CD14-positive monocyte (primary cell): ENCODE measurements around the gene RHOG. TPM values are rescaled to one million over a fixed set of nuclear protein-coding genes. Genes with fewer than 3 reads are reported as not detected.

ENCODE experiments used
- DNase-seq, 3 donors: peaks; one replicate each; pipeline ENCODE4 v3.0.0-alpha.2; 2011 to 2022
- H2AFZ ChIP-seq: 2 replicates; pipeline ENCODE4 v1.6.0; 2012; ENCODE audit warnings: mild to moderate bottlenecking, low read depth, low read length, inconsistent platforms; ENCODE audit not compliant: insufficient read depth, poor library complexity, severe bottlenecking
- H3K27ac ChIP-seq, 2 donors: 1 replicate in 1 of 2; 2 replicates in 1 of 2; pipeline ENCODE4 v1.5.1; 2012 to 2013; ENCODE audit warnings: low read length in 2 of 2, control low read depth in 1 of 2, inconsistent platforms in 1 of 2, low read depth in 1 of 2, mild to moderate bottlenecking in 1 of 2
- H3K27me3 ChIP-seq, 2 donors: one replicate each; pipeline versions ENCODE4 v1.6.0 to v1.6.1; 2011 to 2013; ENCODE audit warnings: low read length in 2 of 2; ENCODE audit not compliant: control insufficient read depth in 2 of 2, insufficient read depth in 2 of 2
- H3K36me3 ChIP-seq, 2 donors: replicated peaks in 1 of 2; 1 replicate in 1 of 2; 2 replicates in 1 of 2; pipeline versions ENCODE4 v1.5.1 to v1.6.1; 2012 to 2013; ENCODE audit warnings: low read length in 2 of 2, control low read depth in 1 of 2, inconsistent platforms in 1 of 2, mild to moderate bottlenecking in 1 of 2; ENCODE audit not compliant: insufficient read depth in 2 of 2, control insufficient read depth in 1 of 2
- H3K4me1 ChIP-seq, 2 donors: 1 replicate in 1 of 2; 2 replicates in 1 of 2; pipeline versions ENCODE4 v1.5.1 to v1.6.1; 2012 to 2013; ENCODE audit warnings: low read length in 2 of 2, control low read depth in 1 of 2, inconsistent platforms in 1 of 2, mild to moderate bottlenecking in 1 of 2, moderate library complexity in 1 of 2; ENCODE audit not compliant: insufficient read depth in 2 of 2, control insufficient read depth in 1 of 2
- H3K4me2 ChIP-seq: replicated peaks from 2 replicates; pipeline ENCODE3; 2012; ENCODE audit warnings: low read length, moderate library complexity, mild to moderate bottlenecking; ENCODE audit not compliant: poor library complexity, severe bottlenecking; ENCODE audit errors: extremely low read depth
- H3K4me3 ChIP-seq, 3 experiments: fragments of 200-600 bp in 1 of 3; sonication (generic) in 1 of 3; replicated peaks in 1 of 3; 1 replicate in 2 of 3; 2 replicates in 1 of 3; pipeline ENCODE4 v1.5.1; 2011 to 2013; ENCODE audit warnings: low read length in 3 of 3, mild to moderate bottlenecking in 3 of 3, control low read depth in 2 of 3, low read depth in 2 of 3, inconsistent platforms in 1 of 3, moderate library complexity in 1 of 3
- H3K79me2 ChIP-seq: 2 replicates; pipeline ENCODE4 v1.6.0; 2012; ENCODE audit warnings: mild to moderate bottlenecking, control low read depth, inconsistent platforms, low read length, moderate library complexity; ENCODE audit not compliant: insufficient read depth
- H3K9ac ChIP-seq: 2 replicates; pipeline ENCODE4 v1.6.0; 2017; ENCODE audit warnings: low read length, mild to moderate bottlenecking; ENCODE audit not compliant: insufficient read depth, poor library complexity, severe bottlenecking
- H3K9me3 ChIP-seq, 2 donors: replicated peaks in 1 of 2; 1 replicate in 1 of 2; 2 replicates in 1 of 2; pipeline versions ENCODE4 v1.5.1 to v1.6.1; 2012 to 2013; ENCODE audit warnings: low read length in 2 of 2, control low read depth in 1 of 2; ENCODE audit not compliant: control insufficient read depth in 1 of 2, insufficient read depth in 1 of 2
- H4K20me1 ChIP-seq: 2 replicates; pipeline ENCODE4 v1.6.0; 2012; ENCODE audit warnings: mild to moderate bottlenecking, low read length, control low read depth, moderate library complexity; ENCODE audit not compliant: insufficient read depth
- H3K27ac Mint-ChIP-seq, 7 donors: one replicate each; pipeline ENCODE4 v1.8.0; 2020; ENCODE audit warnings: mild to moderate bottlenecking in 7 of 7, mixed read lengths in 7 of 7, moderate library complexity in 6 of 7, inconsistent platforms in 2 of 7
- H3K27me3 Mint-ChIP-seq, 3 donors: one replicate each; pipeline ENCODE4 v1.8.0; 2021 to 2022; ENCODE audit warnings: low read depth in 3 of 3, mild to moderate bottlenecking in 3 of 3, mixed read lengths in 3 of 3, moderate library complexity in 3 of 3, inconsistent platforms in 1 of 3
- H3K36me3 Mint-ChIP-seq, 2 donors: one replicate each; pipeline ENCODE4 v1.8.0; 2020; ENCODE audit warnings: mixed read lengths in 2 of 2, inconsistent platforms in 1 of 2, mild to moderate bottlenecking in 1 of 2
- H3K4me1 Mint-ChIP-seq: one replicate; pipeline ENCODE4 v1.8.0; 2020; ENCODE audit warnings: mild to moderate bottlenecking, mixed read lengths
- H3K4me3 Mint-ChIP-seq, 2 donors: one replicate each; pipeline ENCODE4 v1.8.0; 2020; ENCODE audit warnings: mild to moderate bottlenecking in 2 of 2, mixed read lengths in 2 of 2, moderate library complexity in 1 of 2
- H3K9me3 Mint-ChIP-seq, 7 donors: one replicate each; pipeline ENCODE4 v1.8.0; 2020 to 2022; ENCODE audit warnings: mixed read lengths in 7 of 7, mild to moderate bottlenecking in 6 of 7, moderate library complexity in 6 of 7, inconsistent platforms in 2 of 7
- CTCF ChIP-seq: fragments of 200-600 bp; IDR thresholded peaks from one replicate; pipeline ENCODE4 v1.8.0; 2022; ENCODE audit warnings: antibody characterized with exemption, mild to moderate bottlenecking
- WGBS: methylation state at CpG from one replicate; pipeline ENCODE4 v1.1.5; 2013; ENCODE audit warnings: missing lambda C conversion rate; ENCODE audit not compliant: insufficient coverage; 5-methylcytosine and 5-hydroxymethylcytosine counted together
- intact Hi-C, 2 donors: fragments of 100-400 bp; cut with micrococcal nuclease; formaldehyde crosslinking; loops; one replicate each; pipeline versions ENCODE4 v1.15.0 to v1.15.1; 2023
- polyA plus RNA-seq, 3 donors: library from polyadenylated mRNA; depleted of rRNA in 1 of 3; unstranded in 2 of 3; stranded (reverse) in 1 of 3; fragments of 300-500 nt in 2 of 3; fragments of >200 nt in 1 of 3; fragmentation: Illumina TruSeq in 2 of 3; gene quantifications; 1 replicate in 2 of 3; 2 replicates in 1 of 3; pipeline ENCODE4 v1.2.3, GENCODE V29; 2012 to 2021

Gene RHOG
- polyA plus RNA-seq, 3 donors: 315 to 505 (median 458) TPM

GRCh38 chr11:3866836-3867208, 26.1 kb upstream of the RHOG start:
- Histone ChIP-seq H2AFZ (no peak overlapping the region), H3K4me2 (no peak overlapping the region), H3K27ac (peak overlapping the region in 1 of 2 donors; percentile 89), H4K20me1 (peaks cover 88% of the 10 kb centered on the region), H3K4me1 (peaks cover 41 to 46% of the 10 kb centered on the region in 2 donors), H3K36me3 (peaks cover 0 to under 1% of the 10 kb centered on the region in 2 donors), H3K27me3 (no peaks in the 10 kb centered on the region), H3K9me3 (no peaks in the 10 kb centered on the region), H3K79me2 (peaks cover 100% of the 10 kb centered on the region), H3K4me3 (no peak overlapping the region), H3K9ac (no peak overlapping the region)
- H3K36me3 Mint-ChIP-seq: peaks cover 0 to 12% of the 10 kb centered on the region in 2 donors
- no peaks in the 10 kb centered on the region for H3K9me3 Mint-ChIP-seq
- H3K27ac Mint-ChIP-seq: peak overlapping the region in 6 of 7 donors; percentile 4 to 95 (median 84)
- DNase-seq: no peak
- intact Hi-C loops: no loop called here
- H3K4me3 Mint-ChIP-seq: no peak overlapping the region
- no peak for TF ChIP-seq CTCF
- H3K4me1 Mint-ChIP-seq: peaks cover 67% of the 10 kb centered on the region
- peaks cover 0 to 6% (median 3%) of the 10 kb centered on the region in 3 donors for H3K27me3 Mint-ChIP-seq

GRCh38 chr11:3866206-3866605, 25.4 kb upstream of the RHOG start:
- DNase-seq: peak; percentile 65 to 78 (median 74)
- peak overlapping the region; percentile 41 for H3K9ac ChIP-seq

More at GRCh38 chr11:3866206-3866605, 25.4 kb upstream of the RHOG start:
- Histone ChIP-seq H3K36me3 (no peaks in the 10 kb centered on the region), H3K27me3 (no peaks in the 10 kb centered on the region), H3K79me2 (peaks cover 100% of the 10 kb centered on the region), H3K27ac (peak overlapping the region; percentile 29 to 89), H4K20me1 (peaks cover 88% of the 10 kb centered on the region), H3K9me3 (no peaks in the 10 kb centered on the region), H3K4me1 (peaks cover 41 to 42% of the 10 kb centered on the region in 2 donors), H2AFZ (no peak overlapping the region), H3K4me3 (peak overlapping the region in 2 of 3 experiments; percentile 0 to 52), H3K4me2 (peak overlapping the region; percentile 45)
- 13% methylated on average over 3 of the region's 5 CpGs for WGBS
- intact Hi-C loops: no loop called here
- Mint-ChIP-seq H3K27me3 (peaks cover 0 to 5% (median 3%) of the 10 kb centered on the region in 3 donors), H3K27ac (peak overlapping the region; percentile 79 to 97 (median 94)), H3K9me3 (no peaks in the 10 kb centered on the region), H3K4me1 (peaks cover 67% of the 10 kb centered on the region), H3K4me3 (peak overlapping the region; percentile 58 to 89), H3K36me3 (peaks cover 0 to 11% of the 10 kb centered on the region in 2 donors)
- no peak for TF ChIP-seq CTCF
